Esophagus muscularis mucosa (tissue), 4 donors: ENCODE data around the gene SPTA1. TPM values are rescaled to one million over a fixed set of nuclear protein-coding genes. Genes with fewer than 3 reads are reported as not detected.

Experiments used
- DNase-seq: peaks from one replicate; pipeline ENCODE4 v3.0.0-alpha.2; 2017; ENCODE audit errors: extremely low spot score
- H3K27ac ChIP-seq, 4 donors: fragments of 200-600 bp; sonication (generic); replicated peaks in 1 of 4; 1 replicate in 3 of 4; 2 replicates in 1 of 4; pipeline ENCODE4 v1.5.1; 2016 to 2019; ENCODE audit warnings: mild to moderate bottlenecking in 1 of 4
- H3K27me3 ChIP-seq, 4 donors: fragments of 200-600 bp; sonication (generic); one replicate each; pipeline versions ENCODE4 v1.5.1 to v1.6.0; 2016 to 2019
- H3K36me3 ChIP-seq, 4 donors: fragments of 200-600 bp; sonication (generic); one replicate each; pipeline ENCODE4 v1.5.1; 2016 to 2019
- H3K4me1 ChIP-seq, 4 donors: fragments of 200-600 bp; sonication (generic); one replicate each; pipeline ENCODE4 v1.5.1; 2016 to 2019
- H3K4me3 ChIP-seq, 4 donors: fragments of 200-600 bp; sonication (generic); 1 replicate in 2 of 4; 2 replicates in 2 of 4; pipeline ENCODE4 v1.5.1; 2016 to 2019; ENCODE audit warnings: mild to moderate bottlenecking in 4 of 4, moderate library complexity in 1 of 4
- H3K9me3 ChIP-seq, 4 donors: fragments of 200-600 bp; sonication (generic); 1 replicate in 3 of 4; 2 replicates in 1 of 4; pipeline ENCODE4 v1.5.1; 2016 to 2019
- CTCF ChIP-seq, 3 experiments: fragments of 200-600 bp in 2 of 3; fragments of 450-650 bp in 1 of 3; sonication (generic) in 2 of 3; IDR thresholded peaks; one replicate each; pipeline ENCODE4 v1.5.1; 2017 to 2019; ENCODE audit warnings: antibody characterized with exemption in 3 of 3, mild to moderate bottlenecking in 2 of 3, moderate library complexity in 1 of 3
- EP300 ChIP-seq: sonication (generic); formaldehyde crosslinking; IDR thresholded peaks from one replicate; pipeline ENCODE4 v1.6.1; 2017; ENCODE audit warnings: antibody characterized with exemption
- POLR2A ChIP-seq: fragments of 450-650 bp; IDR thresholded peaks from one replicate; pipeline ENCODE4 v1.6.1; 2017; ENCODE audit warnings: antibody characterized with exemption, moderate library complexity, mild to moderate bottlenecking, low read depth
- POLR2AphosphoS5 ChIP-seq, 2 donors: sonication (generic); formaldehyde crosslinking; IDR thresholded peaks; one replicate each; pipeline ENCODE4 v1.6.1; 2017; ENCODE audit warnings: antibody characterized with exemption in 2 of 2
- WGBS: methylation state at CpG from one replicate; pipeline ENCODE4 v1.1.5; 2018; 5-methylcytosine and 5-hydroxymethylcytosine counted together
- intact Hi-C: fragments of 100-400 bp; cut with DNase I; formaldehyde crosslinking; loops from one replicate; pipeline ENCODE4 v1.15.1; 2023
- total RNA-seq, 4 donors: library from RNA; depleted of rRNA; stranded (reverse); fragments of >200 nt; gene quantifications; one replicate each; pipeline versions ENCODE4 v1.1.0 to v1.2.1, GENCODE V29; 2016

SPTA1 gene
- total RNA-seq, 4 donors from 2014 or later: 0.06 to 2.5 (median 0.33) TPM; not detected in 1

GRCh38 chr1:158564608-158565007, 121.9 kb downstream of the SPTA1 start:
- intact Hi-C loops: no loop called here
- Histone ChIP-seq H3K36me3 (no peaks in the 10 kb centered on the region), H3K4me1 (no peaks in the 10 kb centered on the region), H3K27me3 (no peaks in the 10 kb centered on the region), H3K9me3 (no peaks in the 10 kb centered on the region), H3K4me3 (no peak overlapping the region), H3K27ac (no peak overlapping the region)
- 69% methylated on average over 2 of the region's 2 CpGs for WGBS
- TF ChIP-seq POLR2A (no peak), EP300 (no peak), CTCF (IDR thresholded peaks at IDR 0.05) (no peak), POLR2AphosphoS5 (IDR thresholded peaks at IDR 0.05) (no peak)
- no peak for DNase-seq

GRCh38 chr1:158563853-158564252, 122.7 kb downstream of the SPTA1 start:
- TF ChIP-seq POLR2A: no peak
- DNase-seq: no peak
- Histone ChIP-seq H3K27me3 (no peaks in the 10 kb centered on the region), H3K9me3 (no peaks in the 10 kb centered on the region), H3K36me3 (no peaks in the 10 kb centered on the region), H3K27ac (no peak overlapping the region), H3K4me3 (no peak overlapping the region), H3K4me1 (no peaks in the 10 kb centered on the region)
- 72% methylated on average over 2 of the region's 2 CpGs for WGBS
- intact Hi-C loops: no loop called here

Other genes starting within 250 kb of the SPTA1 start
- not detected for gene OR10K1, start 224.9 kb downstream of the SPTA1 start, total RNA-seq
- not detected for gene OR10R2, start 214.5 kb downstream of the SPTA1 start, total RNA-seq
- gene OR6Y1, start 132.3 kb downstream of the SPTA1 start, total RNA-seq: not detected
- not detected for gene OR6P1, start 116.1 kb downstream of the SPTA1 start, total RNA-seq
- gene OR10X1, start 106.8 kb downstream of the SPTA1 start, total RNA-seq: not detected
- not detected for gene OR10Z1, start 81.4 kb downstream of the SPTA1 start, total RNA-seq
- gene OR6K2, start 13.9 kb upstream of the SPTA1 start, total RNA-seq: not detected
- gene OR6K3, start 34.0 kb upstream of the SPTA1 start, total RNA-seq: not detected
- gene OR6K6, start 68.0 kb upstream of the SPTA1 start, total RNA-seq: not detected
- gene OR6N1, start 85.5 kb upstream of the SPTA1 start, total RNA-seq: not detected
- gene OR6N2, start 94.5 kb upstream of the SPTA1 start, total RNA-seq: not detected
- gene MNDA, start 144.6 kb upstream of the SPTA1 start, total RNA-seq: 10 to 100 TPM in 1 of 4 donors, 1 to 10 TPM in 3; 2.1 to 19.7 (median 3.2) TPM
- 1 to 10 TPM in 2 of 4 donors, not detected in 2; 1.2 to 1.3 TPM for gene PYHIN1, start 244.8 kb upstream of the SPTA1 start, total RNA-seq